Lung (tissue), 12 donors: Measurements from ENCODE around the gene ADPRS. TPM values are rescaled to one million over a fixed set of nuclear protein-coding genes. Genes with fewer than 3 reads are reported as not detected.

Experiments
- ATAC-seq: fragments of 200-7000 bp; cut with Tn5 transposase; one replicate; pipeline ENCODE4 v1.9.1; 2020; ENCODE audit warnings: moderate number of reproducible peaks; ENCODE audit not compliant: insufficient read depth, low FRiP score
- DNase-seq, 3 donors: peaks; one replicate each; pipeline ENCODE4 v3.0.0-alpha.2; 2013 to 2017
- H3K27ac ChIP-seq, 2 donors: one replicate each; pipeline ENCODE4 v1.5.1; 2013; ENCODE audit warnings: mild to moderate bottlenecking in 2 of 2, moderate library complexity in 2 of 2, control low read depth in 1 of 2, inconsistent platforms in 1 of 2, low read depth in 1 of 2, low read length in 1 of 2
- H3K27me3 ChIP-seq, 3 donors: one replicate each; pipeline ENCODE4 v1.5.1; 2013; ENCODE audit warnings: low read length in 2 of 3; ENCODE audit not compliant: control insufficient read depth in 3 of 3, insufficient read depth in 3 of 3
- H3K36me3 ChIP-seq, 4 donors: one replicate each; pipeline ENCODE4 v1.5.1; 2013; ENCODE audit warnings: low read length in 4 of 4, mild to moderate bottlenecking in 1 of 4, moderate library complexity in 1 of 4; ENCODE audit not compliant: control insufficient read depth in 4 of 4, insufficient read depth in 4 of 4
- H3K4me1 ChIP-seq, 5 donors: one replicate each; pipeline ENCODE4 v1.5.1; 2013; ENCODE audit warnings: low read length in 5 of 5, mild to moderate bottlenecking in 2 of 5, moderate library complexity in 1 of 5; ENCODE audit not compliant: control insufficient read depth in 5 of 5, insufficient read depth in 5 of 5
- H3K4me3 ChIP-seq: one replicate; pipeline ENCODE4 v1.5.1; 2013; ENCODE audit warnings: mild to moderate bottlenecking, control low read depth, moderate library complexity
- H3K9ac ChIP-seq, 2 donors: one replicate each; pipeline ENCODE4 v1.5.1; 2013; ENCODE audit warnings: low read length in 2 of 2, control low read depth in 1 of 2; ENCODE audit not compliant: insufficient read depth in 1 of 2
- H3K9me3 ChIP-seq, 4 donors: one replicate each; pipeline ENCODE4 v1.5.1; 2013; ENCODE audit warnings: low read length in 3 of 4, mild to moderate bottlenecking in 1 of 4, moderate library complexity in 1 of 4; ENCODE audit not compliant: control insufficient read depth in 4 of 4, insufficient read depth in 3 of 4
- WGBS, 2 donors: extraction: QIAGEN DNeasy Blood & Tissue Kit; methylation state at CpG; one replicate each; pipeline ENCODE4 v1.1.7; 2013; 5-methylcytosine and 5-hydroxymethylcytosine counted together
- polyA plus RNA-seq, 2 donors: library from polyadenylated mRNA; stranded (reverse); fragments of 200-250 nt; gene quantifications; one replicate each; pipeline ENCODE4 v1.2.1, GENCODE V29; 2013
- total RNA-seq, 2 donors: library from RNA; depleted of rRNA in 1 of 2; stranded (reverse); fragments of >200 nt in 1 of 2; gene quantifications; one replicate each; pipeline ENCODE4 v1.2.1, GENCODE V29; 2014 to 2021
- TF ChIP-seq, protein P1 (sequence below): IDR thresholded peaks from 2 replicates; pipeline ENCODE4 v1.5.1; 2012; ENCODE audit warnings: mild to moderate bottlenecking; ENCODE audit errors: control extremely low read depth, extremely low read depth
- donor health status: control.
- donor health status: control.
- donor health status: Bipolar disorder and iron deficiency.
- donor health status: healthy.
- donor health status: DM: yes; HTN: yes; CAD: no.

The ADPRS gene
- total and polyA plus RNA-seq, 4 donors, result 22.0 to 44.3 (median 32.5) TPM

DNA sequence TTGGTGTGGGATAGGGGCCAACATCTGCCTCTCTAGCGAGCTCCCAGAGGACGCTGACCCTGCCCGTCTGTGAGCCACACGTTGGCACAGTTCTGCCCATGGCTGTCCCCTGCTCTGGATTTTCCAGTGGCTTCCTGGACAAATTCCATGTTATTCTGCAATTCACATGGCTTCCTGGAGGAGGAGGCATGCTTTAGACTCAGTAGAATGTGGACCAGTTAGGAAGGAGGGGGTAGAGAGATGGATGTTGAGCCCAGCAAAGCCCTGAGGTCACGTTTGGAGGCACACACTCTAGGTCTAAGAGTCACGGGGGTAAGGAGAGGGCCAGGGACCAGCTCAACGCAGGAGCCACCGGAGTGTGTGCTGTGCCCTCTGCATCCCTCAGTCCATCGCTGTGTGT lies 24.1 kb downstream of the ADPRS start:
- 89 to 93% methylated on average over 9 of the region's 9 CpGs for WGBS, 2 donors
- no peaks in the 10 kb centered on the region for H3K9me3 ChIP-seq
- no peak overlapping the region for H3K9ac ChIP-seq
- TF ChIP-seq, protein P1, sequence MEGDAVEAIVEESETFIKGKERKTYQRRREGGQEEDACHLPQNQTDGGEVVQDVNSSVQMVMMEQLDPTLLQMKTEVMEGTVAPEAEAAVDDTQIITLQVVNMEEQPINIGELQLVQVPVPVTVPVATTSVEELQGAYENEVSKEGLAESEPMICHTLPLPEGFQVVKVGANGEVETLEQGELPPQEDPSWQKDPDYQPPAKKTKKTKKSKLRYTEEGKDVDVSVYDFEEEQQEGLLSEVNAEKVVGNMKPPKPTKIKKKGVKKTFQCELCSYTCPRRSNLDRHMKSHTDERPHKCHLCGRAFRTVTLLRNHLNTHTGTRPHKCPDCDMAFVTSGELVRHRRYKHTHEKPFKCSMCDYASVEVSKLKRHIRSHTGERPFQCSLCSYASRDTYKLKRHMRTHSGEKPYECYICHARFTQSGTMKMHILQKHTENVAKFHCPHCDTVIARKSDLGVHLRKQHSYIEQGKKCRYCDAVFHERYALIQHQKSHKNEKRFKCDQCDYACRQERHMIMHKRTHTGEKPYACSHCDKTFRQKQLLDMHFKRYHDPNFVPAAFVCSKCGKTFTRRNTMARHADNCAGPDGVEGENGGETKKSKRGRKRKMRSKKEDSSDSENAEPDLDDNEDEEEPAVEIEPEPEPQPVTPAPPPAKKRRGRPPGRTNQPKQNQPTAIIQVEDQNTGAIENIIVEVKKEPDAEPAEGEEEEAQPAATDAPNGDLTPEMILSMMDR, result no peak
- no peaks in the 10 kb centered on the region for H3K36me3 ChIP-seq
- no peaks in the 10 kb centered on the region for H3K27me3 ChIP-seq
- DNase-seq (no peak), ATAC-seq (no peak)
- peaks cover 0 to 11% (median 0%) of the 10 kb centered on the region in 5 donors for H3K4me1 ChIP-seq
- no peak overlapping the region for H3K4me3 ChIP-seq
- H3K27ac ChIP-seq, result no peak overlapping the region

DNA sequence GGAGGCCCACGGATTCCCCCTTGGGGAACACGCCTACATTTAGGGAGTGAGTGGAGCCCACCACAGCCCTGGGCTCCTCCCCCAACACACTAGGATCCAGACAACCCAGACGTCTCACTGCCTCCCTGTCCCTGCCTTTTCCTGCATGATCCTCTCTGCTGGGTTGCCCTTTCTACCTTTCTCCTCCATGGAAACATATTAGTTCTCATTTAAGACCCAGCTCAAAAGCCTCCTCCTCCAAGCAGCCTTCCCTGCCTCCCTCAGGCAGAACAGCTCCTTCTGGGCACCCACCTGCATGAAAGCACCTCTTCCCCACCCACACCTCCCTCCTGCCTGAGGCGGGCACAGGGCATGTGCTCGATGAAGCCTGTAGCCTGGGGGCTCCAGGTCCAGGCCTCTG lies 25.7 kb downstream of the ADPRS start:
- WGBS, 2 donors, result 72 to 87% methylated on average over 5 of the region's 5 CpGs
- Histone ChIP-seq H3K4me3 (no peak overlapping the region), H3K9me3 (no peaks in the 10 kb centered on the region), H3K9ac (no peak overlapping the region), H3K27ac (no peak overlapping the region), H3K4me1 (peaks cover 0 to 11% (median 0%) of the 10 kb centered on the region in 5 donors), H3K36me3 (no peaks in the 10 kb centered on the region), H3K27me3 (no peaks in the 10 kb centered on the region)
- TF ChIP-seq, protein P1, result no peak
- DNase-seq (no peak), ATAC-seq (no peak)

DNA sequence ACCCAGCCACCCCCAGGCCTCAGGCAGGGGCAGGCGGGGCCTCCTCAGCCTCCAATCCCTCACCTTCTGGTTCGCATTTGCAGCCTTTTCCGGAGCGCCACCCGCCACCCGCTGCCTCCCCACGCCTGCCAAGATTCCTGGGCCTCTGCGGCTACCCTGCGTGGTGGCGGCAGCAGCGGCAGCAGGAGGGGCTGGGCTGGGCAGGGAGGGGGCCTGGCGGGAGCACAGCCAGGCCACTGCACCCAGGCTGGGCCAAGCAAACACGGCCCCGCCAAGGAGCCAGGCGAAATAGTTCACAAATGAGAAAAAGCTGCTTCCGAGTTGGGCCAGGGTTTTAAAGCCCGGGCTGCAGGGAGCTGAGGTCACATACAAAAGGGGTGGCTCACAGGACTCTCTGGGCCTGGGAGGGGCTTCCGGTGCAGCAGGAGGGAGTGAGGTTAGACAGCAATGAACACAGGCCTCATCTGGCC lies 26.5 kb downstream of the ADPRS start:
- ATAC-seq, result no peak
- TF ChIP-seq, protein P1, result no peak
- peaks cover 0 to 11% (median 0%) of the 10 kb centered on the region in 5 donors for H3K4me1 ChIP-seq
- H3K9ac ChIP-seq, result peak overlapping the region in 1 of 2 donors; percentile 11
- H3K27me3 ChIP-seq, result no peaks in the 10 kb centered on the region
- WGBS, 2 donors, result 59 to 73% methylated on average over 18 of the region's 18 CpGs
- DNase-seq, result peak; percentile 62 to 70 (median 64)
- H3K4me3 ChIP-seq, result no peak overlapping the region
- no peaks in the 10 kb centered on the region for H3K9me3 ChIP-seq
- peak overlapping the region in 1 of 2 donors; percentile 23 for H3K27ac ChIP-seq
- no peaks in the 10 kb centered on the region for H3K36me3 ChIP-seq

DNA sequence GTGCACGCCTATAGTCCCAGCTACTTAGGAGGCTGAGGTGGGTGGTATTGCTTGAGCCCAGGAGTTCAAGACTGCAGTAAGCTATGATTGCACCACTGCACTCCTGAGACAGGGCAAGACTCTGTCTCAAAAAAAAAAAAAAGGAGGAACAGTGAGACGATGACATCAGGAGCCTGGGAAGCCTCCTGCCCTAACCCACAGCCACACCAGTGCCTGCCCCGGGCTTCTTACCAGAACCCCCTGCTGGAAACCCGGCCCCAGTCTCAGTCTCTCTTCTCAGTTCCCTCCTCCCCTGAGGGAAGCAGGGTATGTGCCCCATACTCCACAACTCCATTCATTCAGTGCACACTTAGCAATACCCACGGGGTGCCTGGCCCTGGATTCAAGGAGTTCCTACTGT lies 27.2 kb downstream of the ADPRS start:
- ATAC-seq (no peak), DNase-seq (no peak)
- Histone ChIP-seq H3K36me3 (no peaks in the 10 kb centered on the region), H3K9me3 (no peaks in the 10 kb centered on the region), H3K4me1 (peaks cover 0 to 11% (median 0%) of the 10 kb centered on the region in 5 donors), H3K9ac (no peak overlapping the region), H3K4me3 (no peak overlapping the region), H3K27ac (no peak overlapping the region), H3K27me3 (no peaks in the 10 kb centered on the region)
- 58 to 69% methylated on average over 5 of the region's 5 CpGs for WGBS, 2 donors
- TF ChIP-seq, protein P1, result no peak
